ENCODE data around the gene ADRA2B.
"Not testable (repeated sequence)": the region's sequence is repeated elsewhere in the genome, so short reads cannot be mapped to it uniquely, and the experiment has no call there.

ADRA2B gene

GRCh38 chr2:96116424-96116878 is at the start of gene ADRA2B:
TSS of gene ADRA2B (minus strand) at chr2:96116571. CDS start at chr2:96116149, 422 bp downstream.
- peak in 8 of 51 donors; percentile 9 to 32 (median 14) for DNase-seq

GRCh38 chr2:96164459-96165184 is 48.3 kb upstream of the ADRA2B start:
- DNase-seq: peak in 33 of 51 donors; percentile 17 to 86 (median 56)

- peak in 1 of 51 donors; percentile 23 for DNase-seq
Measured at GRCh38 chr2:96163768-96164429, 47.5 kb upstream of the ADRA2B start.

- DNase-seq: no peak
Measured at GRCh38 chr2:96163415-96163767, 47.0 kb upstream of the ADRA2B start.

GRCh38 chr2:96161898-96162297 is 45.5 kb upstream of the ADRA2B start:
- DNase-seq: no peak

GRCh38 chr2:96160366-96160765 is 44.0 kb upstream of the ADRA2B start:
- DNase-seq: not testable (repeated sequence)

- DNase-seq: no peak
Measured at GRCh38 chr2:96159084-96159830, 42.9 kb upstream of the ADRA2B start.

GRCh38 chr2:96158554-96158940 is 42.2 kb upstream of the ADRA2B start:
- DNase-seq: no peak

- no peak for DNase-seq
Measured at GRCh38 chr2:96157649-96158553, 41.5 kb upstream of the ADRA2B start.

- DNase-seq: no peak
Measured at GRCh38 chr2:96156926-96157648, 40.7 kb upstream of the ADRA2B start.

- no peak for DNase-seq
Measured at GRCh38 chr2:96156011-96156820, 39.8 kb upstream of the ADRA2B start.

GRCh38 chr2:96154506-96155380 is 38.4 kb upstream of the ADRA2B start:
- DNase-seq: no peak

GRCh38 chr2:96153991-96154431 is 37.6 kb upstream of the ADRA2B start:
- DNase-seq: no peak

- no peak for DNase-seq
Measured at GRCh38 chr2:96153291-96153713, 36.9 kb upstream of the ADRA2B start.

GRCh38 chr2:96152304-96153161 is 36.2 kb upstream of the ADRA2B start:
- no peak for DNase-seq

- DNase-seq: no peak
Measured at GRCh38 chr2:96151595-96152303, 35.4 kb upstream of the ADRA2B start.

Measured in hypothalamus (tissue), 51 donors.